ENCODE data around the gene SDCBP2. TPM values are rescaled to one million over a fixed set of nuclear protein-coding genes. Genes with fewer than 3 reads are reported as not detected.

Gene SDCBP2
- polyA plus RNA-seq, 1 of the 3 experiments (the other 2 are of a cell fraction), result 3.0 TPM

DNA sequence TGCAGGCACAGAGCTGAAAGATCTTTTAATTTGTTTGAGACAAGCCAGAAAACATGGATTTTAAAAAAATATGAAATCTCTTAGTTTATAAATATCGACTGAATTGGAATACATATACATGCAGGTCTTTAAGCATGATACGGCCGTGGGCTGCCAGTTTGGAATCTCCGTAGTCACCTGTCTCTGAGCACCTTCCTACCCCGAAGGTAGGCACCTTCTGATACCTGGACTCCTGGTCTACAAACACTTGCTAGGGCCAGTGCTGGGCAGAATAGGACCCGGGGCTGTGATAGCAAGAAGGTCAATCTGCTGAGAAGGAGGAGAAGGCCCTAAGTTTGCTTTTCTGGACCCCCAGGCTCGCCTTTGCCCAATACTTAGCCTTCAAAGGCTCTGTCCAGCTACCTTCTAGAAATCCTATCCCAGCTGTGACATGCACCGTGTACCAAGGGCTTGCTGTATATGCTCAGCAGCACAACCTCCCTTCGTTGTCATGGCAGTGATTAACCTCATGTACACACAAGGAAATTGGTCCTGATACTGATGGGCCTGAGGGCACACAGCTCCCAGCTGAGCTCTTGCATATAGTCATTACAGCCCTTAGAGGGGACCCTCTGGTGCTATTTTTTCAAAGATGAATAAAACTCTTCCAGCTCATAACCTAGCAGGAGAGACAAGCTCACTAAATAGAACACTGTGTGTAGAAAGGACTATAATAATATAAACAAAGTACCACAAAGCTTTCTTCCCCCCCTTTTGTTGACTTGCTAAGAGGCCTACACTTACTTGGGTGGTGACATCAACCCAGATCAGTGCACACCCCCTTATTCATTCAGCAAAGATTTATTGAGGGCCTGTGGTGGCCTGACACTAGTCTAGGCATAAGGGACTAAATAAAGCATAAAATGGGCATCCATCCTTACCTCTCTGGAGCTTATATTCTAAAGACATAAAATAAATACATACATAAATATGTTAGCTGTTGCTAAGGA, 45.1 kb downstream of the SDCBP2 start:
- Histone ChIP-seq H3K4me3 (ENCODE audit: low read depth in 2 of 2, low read length in 1 of 2) (no peak overlapping the region), H3F3A (replicated peaks; ENCODE audit: insufficient read depth) (no peaks in the 10 kb centered on the region), H3K9ac (no peak overlapping the region), H3K27ac (ENCODE audit: low read depth in 2 of 2, low read length in 1 of 2) (no peak overlapping the region), H3K36me3 (replicated peaks in 1 of 2; ENCODE audit: control insufficient read depth in 1 of 2, insufficient read depth in 2 of 2, low read length in 1 of 2) (peaks cover 0 to 5% of the 10 kb centered on the region in 2 experiments), H3K9me3 (no peaks in the 10 kb centered on the region), H3K4me1 (ENCODE audit: control insufficient read depth in 1 of 2, insufficient read depth in 2 of 2, low read depth in 1 of 2, low read length in 1 of 2) (no peaks in the 10 kb centered on the region; a peak in 1 of 4 replicates), H3K4me2 (no peak overlapping the region), H2AFZ (ENCODE audit: low read depth) (no peak overlapping the region), H3K9me2 (no peaks in the 10 kb centered on the region), H3K27me3 (ENCODE audit: insufficient read depth) (no peaks in the 10 kb centered on the region), H4K20me1 (ENCODE audit: insufficient read depth) (no peaks in the 10 kb centered on the region), H3K79me2 (ENCODE audit: insufficient read depth) (no peaks in the 10 kb centered on the region)
- ChIA-PET POLR2A (no interaction called here), CTCF (interaction anchor here (0.9 to 2.1 kb wide), 4 partner anchors 10 to 29 kb away, joined by 4 to 7 read pairs (median 6); partner anchors contain the start of gene SNPH)
- DNase-seq, result no peak
- no peak for TF ChIP-seq YY1 (IDR thresholded peaks at IDR 0.05; ENCODE audit: low read depth)
- TF ChIP-seq TCF12 (IDR thresholded peaks at IDR 0.05), result no peak
- no peak for TF ChIP-seq POLR2AphosphoS5 (IDR thresholded peaks at IDR 0.05; ENCODE audit: low read depth, low read length)
- TF ChIP-seq GABPA (IDR thresholded peaks at IDR 0.05; ENCODE audit: low read depth), result no peak
- no peak for TF ChIP-seq TEAD4 (IDR thresholded peaks at IDR 0.05; ENCODE audit: borderline replicate concordance, insufficient read depth)
- no peak for TF ChIP-seq JUND (IDR thresholded peaks at IDR 0.05)
- no peak for TF ChIP-seq EZH2phosphoT487 (IDR thresholded peaks at IDR 0.05; ENCODE audit: borderline replicate concordance, low read depth)
- no peak for TF ChIP-seq MXI1 (IDR thresholded peaks at IDR 0.05; ENCODE audit: low read depth, low read length)
- no peak for TF ChIP-seq MEF2A (IDR thresholded peaks at IDR 0.05; ENCODE audit: borderline replicate concordance, low read depth)
- WGBS (ENCODE audit: low lambda C conversion rate), result 74% methylated on average over 9 of the region's 9 CpGs

DNA sequence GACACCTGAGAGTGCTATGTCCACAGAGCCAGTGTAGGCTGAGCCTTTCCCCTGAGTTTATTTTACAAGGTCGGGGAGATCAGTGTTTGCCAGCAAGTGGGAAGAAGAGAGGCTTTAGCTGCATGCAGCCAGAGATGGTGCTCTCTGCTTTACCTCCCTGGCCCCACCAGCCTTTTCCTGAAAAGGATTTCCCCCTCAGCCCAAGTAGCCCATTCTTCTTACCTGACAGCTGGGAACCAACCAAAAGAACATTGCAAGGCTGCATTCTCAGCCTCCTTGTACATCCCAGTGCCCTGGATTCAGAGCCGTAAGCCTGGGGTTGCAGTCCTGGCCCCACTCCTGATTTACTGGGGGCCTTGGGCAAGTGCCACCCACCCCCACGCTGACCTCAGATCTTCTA, 46.0 kb downstream of the SDCBP2 start:
- no peaks in the 10 kb centered on the region; a peak in 1 of 4 replicates for H3K4me1 ChIP-seq (ENCODE audit: control insufficient read depth in 1 of 2, insufficient read depth in 2 of 2, low read depth in 1 of 2, low read length in 1 of 2)
- H2AFZ ChIP-seq (ENCODE audit: low read depth), result no peak overlapping the region
- DNase-seq, result no peak
- peaks cover 0 to 5% of the 10 kb centered on the region in 2 experiments for H3K36me3 ChIP-seq (replicated peaks in 1 of 2; ENCODE audit: control insufficient read depth in 1 of 2, insufficient read depth in 2 of 2, low read length in 1 of 2)
- no peaks in the 10 kb centered on the region for H3K9me3 ChIP-seq
- WGBS (ENCODE audit: low lambda C conversion rate), result 64% methylated on average over 2 of the region's 3 CpGs
- no peaks in the 10 kb centered on the region for H3K79me2 ChIP-seq (ENCODE audit: insufficient read depth)
- no peak overlapping the region for H3K27ac ChIP-seq (ENCODE audit: low read depth in 2 of 2, low read length in 1 of 2)
- no peaks in the 10 kb centered on the region for H3K27me3 ChIP-seq (ENCODE audit: insufficient read depth)
- no peaks in the 10 kb centered on the region for H4K20me1 ChIP-seq (ENCODE audit: insufficient read depth)
- no peak overlapping the region for H3K9ac ChIP-seq
- no peaks in the 10 kb centered on the region for H3K9me2 ChIP-seq
- H3F3A ChIP-seq (replicated peaks; ENCODE audit: insufficient read depth), result no peaks in the 10 kb centered on the region
- no peak overlapping the region for H3K4me2 ChIP-seq
- POLR2A ChIA-PET, result no interaction called here
- CTCF ChIA-PET, result interaction anchor here (1.2 to 2.1 kb wide), 3 partner anchors 9 to 27 kb away, joined by 4 to 7 read pairs (median 7); partner anchors contain the start of gene SNPH
- no peak overlapping the region for H3K4me3 ChIP-seq (ENCODE audit: low read depth in 2 of 2, low read length in 1 of 2)
- TF ChIP-seq, protein P1, sequence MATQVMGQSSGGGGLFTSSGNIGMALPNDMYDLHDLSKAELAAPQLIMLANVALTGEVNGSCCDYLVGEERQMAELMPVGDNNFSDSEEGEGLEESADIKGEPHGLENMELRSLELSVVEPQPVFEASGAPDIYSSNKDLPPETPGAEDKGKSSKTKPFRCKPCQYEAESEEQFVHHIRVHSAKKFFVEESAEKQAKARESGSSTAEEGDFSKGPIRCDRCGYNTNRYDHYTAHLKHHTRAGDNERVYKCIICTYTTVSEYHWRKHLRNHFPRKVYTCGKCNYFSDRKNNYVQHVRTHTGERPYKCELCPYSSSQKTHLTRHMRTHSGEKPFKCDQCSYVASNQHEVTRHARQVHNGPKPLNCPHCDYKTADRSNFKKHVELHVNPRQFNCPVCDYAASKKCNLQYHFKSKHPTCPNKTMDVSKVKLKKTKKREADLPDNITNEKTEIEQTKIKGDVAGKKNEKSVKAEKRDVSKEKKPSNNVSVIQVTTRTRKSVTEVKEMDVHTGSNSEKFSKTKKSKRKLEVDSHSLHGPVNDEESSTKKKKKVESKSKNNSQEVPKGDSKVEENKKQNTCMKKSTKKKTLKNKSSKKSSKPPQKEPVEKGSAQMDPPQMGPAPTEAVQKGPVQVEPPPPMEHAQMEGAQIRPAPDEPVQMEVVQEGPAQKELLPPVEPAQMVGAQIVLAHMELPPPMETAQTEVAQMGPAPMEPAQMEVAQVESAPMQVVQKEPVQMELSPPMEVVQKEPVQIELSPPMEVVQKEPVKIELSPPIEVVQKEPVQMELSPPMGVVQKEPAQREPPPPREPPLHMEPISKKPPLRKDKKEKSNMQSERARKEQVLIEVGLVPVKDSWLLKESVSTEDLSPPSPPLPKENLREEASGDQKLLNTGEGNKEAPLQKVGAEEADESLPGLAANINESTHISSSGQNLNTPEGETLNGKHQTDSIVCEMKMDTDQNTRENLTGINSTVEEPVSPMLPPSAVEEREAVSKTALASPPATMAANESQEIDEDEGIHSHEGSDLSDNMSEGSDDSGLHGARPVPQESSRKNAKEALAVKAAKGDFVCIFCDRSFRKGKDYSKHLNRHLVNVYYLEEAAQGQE (IDR thresholded peaks at IDR 0.05; ENCODE audit: low read depth, low read length), result no peak
- TF ChIP-seq RFX5 (IDR thresholded peaks at IDR 0.05; ENCODE audit: low read length) (no peak), RCOR1 (IDR thresholded peaks at IDR 0.05; ENCODE audit: low read length) (no peak), POLR2AphosphoS5 (IDR thresholded peaks at IDR 0.05; ENCODE audit: low read depth, low read length) (no peak), YY1 (IDR thresholded peaks at IDR 0.05; ENCODE audit: low read depth) (no peak), RAD21 (IDR thresholded peaks at IDR 0.05; ENCODE audit: low read length) (no peak), NFIC (IDR thresholded peaks at IDR 0.05; ENCODE audit: borderline replicate concordance) (no peak), FOXJ3 (CRISPR knock-in tag; IDR thresholded peaks at IDR 0.05) (no peak)
- TF ChIP-seq, protein P2, sequence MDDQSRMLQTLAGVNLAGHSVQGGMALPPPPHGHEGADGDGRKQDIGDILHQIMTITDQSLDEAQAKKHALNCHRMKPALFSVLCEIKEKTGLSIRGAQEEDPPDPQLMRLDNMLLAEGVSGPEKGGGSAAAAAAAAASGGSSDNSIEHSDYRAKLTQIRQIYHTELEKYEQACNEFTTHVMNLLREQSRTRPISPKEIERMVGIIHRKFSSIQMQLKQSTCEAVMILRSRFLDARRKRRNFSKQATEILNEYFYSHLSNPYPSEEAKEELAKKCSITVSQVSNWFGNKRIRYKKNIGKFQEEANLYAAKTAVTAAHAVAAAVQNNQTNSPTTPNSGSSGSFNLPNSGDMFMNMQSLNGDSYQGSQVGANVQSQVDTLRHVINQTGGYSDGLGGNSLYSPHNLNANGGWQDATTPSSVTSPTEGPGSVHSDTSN (IDR thresholded peaks at IDR 0.05), result no peak
- TF ChIP-seq, protein P3, sequence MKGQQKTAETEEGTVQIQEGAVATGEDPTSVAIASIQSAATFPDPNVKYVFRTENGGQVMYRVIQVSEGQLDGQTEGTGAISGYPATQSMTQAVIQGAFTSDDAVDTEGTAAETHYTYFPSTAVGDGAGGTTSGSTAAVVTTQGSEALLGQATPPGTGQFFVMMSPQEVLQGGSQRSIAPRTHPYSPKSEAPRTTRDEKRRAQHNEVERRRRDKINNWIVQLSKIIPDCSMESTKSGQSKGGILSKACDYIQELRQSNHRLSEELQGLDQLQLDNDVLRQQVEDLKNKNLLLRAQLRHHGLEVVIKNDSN (IDR thresholded peaks at IDR 0.05; ENCODE audit: borderline replicate concordance, low read depth), result no peak
- TF ChIP-seq, protein P4, sequence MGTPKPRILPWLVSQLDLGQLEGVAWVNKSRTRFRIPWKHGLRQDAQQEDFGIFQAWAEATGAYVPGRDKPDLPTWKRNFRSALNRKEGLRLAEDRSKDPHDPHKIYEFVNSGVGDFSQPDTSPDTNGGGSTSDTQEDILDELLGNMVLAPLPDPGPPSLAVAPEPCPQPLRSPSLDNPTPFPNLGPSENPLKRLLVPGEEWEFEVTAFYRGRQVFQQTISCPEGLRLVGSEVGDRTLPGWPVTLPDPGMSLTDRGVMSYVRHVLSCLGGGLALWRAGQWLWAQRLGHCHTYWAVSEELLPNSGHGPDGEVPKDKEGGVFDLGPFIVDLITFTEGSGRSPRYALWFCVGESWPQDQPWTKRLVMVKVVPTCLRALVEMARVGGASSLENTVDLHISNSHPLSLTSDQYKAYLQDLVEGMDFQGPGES (IDR thresholded peaks at IDR 0.05; ENCODE audit: low read depth, low read length), result no peak
